ENCODE measurements around the gene ELAC1. TPM values are rescaled to one million over a fixed set of nuclear protein-coding genes. Genes with fewer than 3 reads are reported as not detected.

Gene ELAC1
- total RNA-seq, 1 donor from 2014 or later: 5.0 TPM

GRCh38 chr18:51017140-51017879 lies 49.5 kb downstream of the ELAC1 start:
- DNase-seq (ENCODE audit: low read depth): no peak
- H3K4me3 ChIP-seq (ENCODE audit: low read depth, low read length): no peak overlapping the region
- no peak for TF ChIP-seq CTCF (conservative IDR thresholded peaks at IDR 0.05; ENCODE audit: low read depth, low read length)

DNA sequence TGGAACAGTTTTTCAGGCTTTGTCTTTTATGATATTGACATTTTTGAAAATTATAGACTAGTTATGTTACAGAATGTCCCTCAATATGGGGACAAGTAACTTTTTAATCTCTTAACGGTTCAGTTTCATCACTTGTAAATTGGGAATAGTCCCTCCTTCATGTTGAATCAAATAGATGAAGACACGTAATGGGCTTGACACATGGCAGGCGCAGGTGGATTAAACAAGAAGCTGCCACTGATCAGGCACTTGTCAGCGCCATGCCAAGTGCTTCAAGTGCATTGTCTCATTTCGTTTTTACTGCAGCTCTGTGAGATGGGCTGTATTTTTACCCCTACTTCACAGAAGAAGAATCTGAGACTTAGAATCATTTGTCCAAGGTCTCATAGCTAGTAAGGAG lies 52.7 kb downstream of the ELAC1 start:
- DNase-seq (ENCODE audit: low read depth): no peak
- no peak for TF ChIP-seq CTCF (conservative IDR thresholded peaks at IDR 0.05; ENCODE audit: low read depth, low read length)
- no peak overlapping the region for H3K4me3 ChIP-seq (ENCODE audit: low read depth, low read length)

GRCh38 chr18:51021226-51021965 lies 53.6 kb downstream of the ELAC1 start:
- DNase-seq (ENCODE audit: low read depth): no peak
- TF ChIP-seq CTCF (conservative IDR thresholded peaks at IDR 0.05; ENCODE audit: low read depth, low read length): no peak
- H3K4me3 ChIP-seq (ENCODE audit: low read depth, low read length): no peak overlapping the region

DNA sequence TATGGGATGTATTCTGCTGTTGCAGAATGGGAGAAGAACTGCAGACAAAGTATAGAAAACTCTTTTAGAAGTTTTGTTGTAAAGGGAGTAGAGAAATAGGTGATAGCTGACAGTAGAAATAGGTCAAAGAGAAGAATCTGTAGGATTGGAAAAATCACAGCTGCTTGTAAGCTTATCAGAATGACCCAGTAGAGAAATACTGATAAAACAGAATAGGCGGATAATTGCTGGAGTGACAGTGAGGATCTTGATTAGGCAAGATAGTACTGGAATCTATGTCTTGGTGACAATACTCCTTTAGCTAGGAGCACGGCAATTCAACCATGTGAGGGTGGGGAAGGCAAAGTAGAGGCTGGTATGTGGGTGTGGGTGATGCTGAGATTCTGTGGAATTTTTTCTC lies 57.7 kb downstream of the ELAC1 start:
- no peak for DNase-seq (ENCODE audit: low read depth)
- H3K4me3 ChIP-seq (ENCODE audit: low read depth, low read length): no peak overlapping the region
- no peak for TF ChIP-seq CTCF (conservative IDR thresholded peaks at IDR 0.05; ENCODE audit: low read depth, low read length)

DNA sequence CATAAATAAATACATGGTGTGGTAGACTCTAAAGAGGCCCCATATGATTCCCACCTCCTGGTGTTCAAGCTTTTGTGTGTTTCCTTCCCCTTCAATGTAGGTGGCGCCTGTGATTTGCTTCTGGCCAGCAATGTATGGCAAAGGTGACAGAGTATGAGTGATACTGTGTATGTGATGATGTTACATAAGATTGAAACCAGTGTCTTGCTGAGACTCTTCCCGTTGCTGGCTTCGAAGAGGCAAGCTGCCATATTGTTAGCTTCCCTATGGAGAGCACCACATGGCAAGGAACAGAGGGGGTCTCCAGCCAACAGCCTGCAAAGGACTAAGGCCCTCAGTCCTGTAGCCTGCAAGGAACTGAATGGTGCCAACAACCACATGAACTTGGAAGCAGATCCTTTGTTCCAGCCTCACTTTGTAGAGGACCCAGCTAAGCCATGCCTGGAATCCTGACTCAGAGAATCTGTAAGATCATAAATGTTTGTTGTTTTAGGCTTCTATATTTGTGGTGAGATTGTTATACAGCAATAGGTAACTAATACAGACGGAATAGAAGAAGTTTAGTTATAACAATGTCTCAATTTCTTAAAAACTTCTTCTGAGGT lies 60.5 kb downstream of the ELAC1 start:
- no peak for DNase-seq (ENCODE audit: low read depth)
- TF ChIP-seq CTCF (conservative IDR thresholded peaks at IDR 0.05; ENCODE audit: low read depth, low read length): no peak
- no peak overlapping the region for H3K4me3 ChIP-seq (ENCODE audit: low read depth, low read length)

DNA sequence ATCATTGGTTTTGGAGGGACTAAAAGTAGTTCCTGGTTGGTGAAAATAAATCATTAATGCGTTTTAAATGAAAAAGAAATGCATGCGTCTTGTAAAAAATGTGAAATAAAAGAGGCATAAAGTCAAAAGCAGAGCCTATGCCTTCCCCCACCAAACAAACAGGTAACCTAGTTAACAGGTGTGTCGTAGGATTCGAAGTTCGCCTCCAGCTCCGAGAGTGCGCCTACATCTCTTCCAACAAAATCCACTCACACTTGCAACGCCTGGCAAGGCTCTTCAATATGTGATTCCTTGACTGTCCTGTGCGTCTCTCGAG lies 61.5 kb downstream of the ELAC1 start:
- DNase-seq (ENCODE audit: low read depth): no peak
- peak overlapping the region; percentile 69 for H3K4me3 ChIP-seq (ENCODE audit: low read depth, low read length)
- TF ChIP-seq CTCF (conservative IDR thresholded peaks at IDR 0.05; ENCODE audit: low read depth, low read length): no peak
